Fibroblast of lung (primary cell): ENCODE data around the gene CRIP3. TPM values are rescaled to one million over a fixed set of nuclear protein-coding genes. Genes with fewer than 3 reads are reported as not detected.

ENCODE experiments used
- DNase-seq, 2 donors: peaks; one replicate each; pipeline versions ENCODE4 v3.0.0 to v3.0.0-alpha.2; 2010; ENCODE audit warnings: low read depth in 2 of 2
- H2AFZ ChIP-seq: 2 replicates; pipeline ENCODE4 v1.5.1; 2012; ENCODE audit warnings: low read length, control low read depth, inconsistent platforms
- H3K27ac ChIP-seq: 2 replicates; pipeline ENCODE4 v1.5.1; 2011; ENCODE audit warnings: low read length, control low read depth; ENCODE audit not compliant: insufficient read depth
- H3K27me3 ChIP-seq: 2 replicates; pipeline ENCODE4 v1.5.1; 2011; ENCODE audit warnings: mild to moderate bottlenecking, low read length; ENCODE audit not compliant: control insufficient read depth, insufficient read depth
- H3K36me3 ChIP-seq: 2 replicates; pipeline ENCODE4 v1.5.1; 2011; ENCODE audit warnings: low read length; ENCODE audit not compliant: control insufficient read depth, insufficient read depth
- H3K4me1 ChIP-seq: 2 replicates; pipeline ENCODE4 v1.5.1; 2011; ENCODE audit warnings: low read length; ENCODE audit not compliant: control insufficient read depth, insufficient read depth; ENCODE audit errors: extremely low read depth
- H3K4me2 ChIP-seq: 2 replicates; pipeline ENCODE4 v1.5.1; 2011; ENCODE audit warnings: low read length, control low read depth; ENCODE audit not compliant: insufficient read depth; ENCODE audit errors: extremely low read depth
- H3K4me3 ChIP-seq, 4 experiments: fragments of 200-600 bp in 1 of 4; sonication (generic) in 1 of 4; replicated peaks in 1 of 4; 2 replicates each; pipeline ENCODE4 v1.5.1; 2011 to 2016; ENCODE audit warnings: low read length in 4 of 4, low read depth in 3 of 4, mild to moderate bottlenecking in 3 of 4, control low read depth in 2 of 4, inconsistent platforms in 1 of 4, mixed read lengths in 1 of 4; ENCODE audit not compliant: insufficient read depth in 1 of 4; ENCODE audit errors: control extremely low read depth in 1 of 4
- H3K79me2 ChIP-seq: 2 replicates; pipeline ENCODE4 v1.5.1; 2012; ENCODE audit warnings: mild to moderate bottlenecking, low read length, inconsistent platforms; ENCODE audit not compliant: control insufficient read depth, insufficient read depth
- H3K9ac ChIP-seq: 2 replicates; pipeline ENCODE4 v1.5.1; 2011; ENCODE audit warnings: mild to moderate bottlenecking, low read length, control low read depth; ENCODE audit not compliant: insufficient read depth
- H3K9me3 ChIP-seq: 2 replicates; pipeline ENCODE4 v1.5.1; 2012; ENCODE audit warnings: low read depth, low read length; ENCODE audit not compliant: control insufficient read depth, insufficient read depth
- H4K20me1 ChIP-seq: 2 replicates; pipeline ENCODE4 v1.5.1; 2011; ENCODE audit warnings: low read length; ENCODE audit not compliant: control insufficient read depth, insufficient read depth; ENCODE audit errors: extremely low read depth
- CTCF ChIP-seq, 2 donors: IDR thresholded peaks in 1 of 2; conservative IDR thresholded peaks in 1 of 2; 1 replicate in 1 of 2; 2 replicates in 1 of 2; pipeline ENCODE4 v1.5.1; 2011 to 2012; ENCODE audit warnings: low read length in 2 of 2, control low read depth in 1 of 2, inconsistent platforms in 1 of 2, low read depth in 1 of 2, mild to moderate bottlenecking in 1 of 2
- EZH2 ChIP-seq: IDR thresholded peaks from 2 replicates; pipeline ENCODE4 v1.5.1; 2012; ENCODE audit warnings: low read length, control low read depth, mild to moderate bottlenecking; ENCODE audit errors: missing control alignments
- polyA plus RNA-seq, 2 donors: library from polyadenylated mRNA; depleted of rRNA in 1 of 2; stranded (reverse) in 1 of 2; unstranded in 1 of 2; fragments of >200 nt; gene quantifications; 2 replicates each; pipeline ENCODE4 v1.2.1, GENCODE V29; 2011 to 2012; ENCODE audit warnings: missing spikeins in 1 of 2
- total RNA-seq: library from RNA; depleted of rRNA; stranded (reverse); fragments of >200 nt; gene quantifications from 2 replicates; pipeline ENCODE4 v1.2.1, GENCODE V29; 2014

Gene CRIP3
- total and polyA plus RNA-seq, 2 donors (not counting 1 experiment from before 2014, with no cell fraction given), result not detected

- H4K20me1 ChIP-seq, result no peaks in the 10 kb centered on the region
These were observed 9.4 kb upstream of the CRIP3 start for GRCh38 chr6:43318011-43318410.

GRCh38 chr6:43313813-43314212 lies 5.2 kb upstream of the CRIP3 start:
- no peaks in the 10 kb centered on the region for H4K20me1 ChIP-seq
- no peak overlapping the region for H3K4me3 ChIP-seq
- H3K4me1 ChIP-seq, result peaks cover 2% of the 10 kb centered on the region
- H3K27me3 ChIP-seq, result peaks cover 14% of the 10 kb centered on the region
- no peak overlapping the region for H3K27ac ChIP-seq
- no peaks in the 10 kb centered on the region for H3K36me3 ChIP-seq
- no peak for TF ChIP-seq CTCF (conservative IDR thresholded peaks at IDR 0.05 in 1 of 2, IDR thresholded peaks at IDR 0.05 in 1 of 2; ENCODE audit: low read depth in 1 of 2, low read length in 2 of 2)
- TF ChIP-seq EZH2, result no peak
- H3K4me2 ChIP-seq, result no peak overlapping the region
- H3K9me3 ChIP-seq, result no peaks in the 10 kb centered on the region
- H2AFZ ChIP-seq, result no peak overlapping the region
- DNase-seq, result no peak
- H3K79me2 ChIP-seq, result no peaks in the 10 kb centered on the region
- H3K9ac ChIP-seq, result no peak overlapping the region

More at GRCh38 chr6:43318011-43318410, 9.4 kb upstream of the CRIP3 start:
- Histone ChIP-seq H2AFZ (no peak overlapping the region), H3K27me3 (peaks cover 7% of the 10 kb centered on the region), H3K36me3 (no peaks in the 10 kb centered on the region), H3K4me2 (no peak overlapping the region), H3K27ac (no peak overlapping the region), H3K4me3 (no peak overlapping the region), H3K79me2 (no peaks in the 10 kb centered on the region), H3K4me1 (no peaks in the 10 kb centered on the region), H3K9ac (no peak overlapping the region), H3K9me3 (no peaks in the 10 kb centered on the region)
- TF ChIP-seq CTCF (conservative IDR thresholded peaks at IDR 0.05 in 1 of 2, IDR thresholded peaks at IDR 0.05 in 1 of 2; ENCODE audit: low read depth in 1 of 2, low read length in 2 of 2) (no peak), EZH2 (no peak)
- no peak for DNase-seq

- Histone ChIP-seq H3K4me3 (no peak overlapping the region), H3K27ac (no peak overlapping the region), H3K36me3 (no peaks in the 10 kb centered on the region), H4K20me1 (no peaks in the 10 kb centered on the region), H3K27me3 (peaks cover 22% of the 10 kb centered on the region), H3K79me2 (no peaks in the 10 kb centered on the region), H3K4me2 (no peak overlapping the region), H3K4me1 (peaks cover 2% of the 10 kb centered on the region), H3K9me3 (no peaks in the 10 kb centered on the region), H2AFZ (no peak overlapping the region), H3K9ac (no peak overlapping the region)
- DNase-seq, result no peak
- TF ChIP-seq EZH2 (no peak), CTCF (conservative IDR thresholded peaks at IDR 0.05 in 1 of 2, IDR thresholded peaks at IDR 0.05 in 1 of 2; ENCODE audit: low read depth in 1 of 2, low read length in 2 of 2) (no peak)
These were observed 3.0 kb upstream of the CRIP3 start for GRCh38 chr6:43311666-43312065.
